COLO668 (cell line): ENCODE results near the gene TSPAN9.
"Not testable (repeated sequence)": the region's sequence is repeated elsewhere in the genome, so short reads cannot be mapped to it uniquely, and the experiment has no call there.

ENCODE experiments used
- DNase-seq: peaks from one replicate; lab custom pipeline; 2025; ENCODE audit not compliant: unreplicated experiment; lab: John Stamatoyannopoulos, UW

TSPAN9 gene

GRCh38 chr12:3043406-3043805, 33.8 kb upstream of the TSPAN9 start:
- no peak for DNase-seq

GRCh38 chr12:3044141-3044630, 33.0 kb upstream of the TSPAN9 start:
- DNase-seq, result no peak

GRCh38 chr12:3045494-3045893, 31.7 kb upstream of the TSPAN9 start:
- no peak for DNase-seq

- DNase-seq, result no peak
Measured at GRCh38 chr12:3045989-3046388, 31.2 kb upstream of the TSPAN9 start.

- no peak for DNase-seq
Measured at GRCh38 chr12:3046441-3047200, 30.6 kb upstream of the TSPAN9 start.

- DNase-seq, result no peak
Measured at GRCh38 chr12:3047961-3048360, 29.2 kb upstream of the TSPAN9 start.

GRCh38 chr12:3048540-3048939, 28.6 kb upstream of the TSPAN9 start:
- no peak for DNase-seq

- DNase-seq, result no peak
Measured at GRCh38 chr12:3049176-3049575, 28.0 kb upstream of the TSPAN9 start.

- DNase-seq, result no peak
Measured at GRCh38 chr12:3049611-3050249, 27.4 kb upstream of the TSPAN9 start.

GRCh38 chr12:3054374-3054773, 22.8 kb upstream of the TSPAN9 start:
- DNase-seq, result no peak

GRCh38 chr12:3055026-3055703, 22.0 kb upstream of the TSPAN9 start:
- no peak for DNase-seq

- no peak for DNase-seq
Measured at GRCh38 chr12:3055704-3056467, 21.3 kb upstream of the TSPAN9 start.

- DNase-seq, result no peak
Measured at GRCh38 chr12:3061059-3061458, 16.1 kb upstream of the TSPAN9 start.

- DNase-seq, result no peak
Measured at GRCh38 chr12:3061501-3062215, 15.5 kb upstream of the TSPAN9 start.

GRCh38 chr12:3065300-3065699, 11.9 kb upstream of the TSPAN9 start:
- no peak for DNase-seq

- not testable (repeated sequence) for DNase-seq
Measured at GRCh38 chr12:3065846-3066245, 11.3 kb upstream of the TSPAN9 start.

- no peak for DNase-seq
Measured at GRCh38 chr12:3069714-3070113, 7.5 kb upstream of the TSPAN9 start.

GRCh38 chr12:3071107-3071506, 6.1 kb upstream of the TSPAN9 start:
- DNase-seq, result no peak

GRCh38 chr12:3071710-3072109, 5.5 kb upstream of the TSPAN9 start:
- DNase-seq, result no peak

GRCh38 chr12:3073438-3074250, 3.5 kb upstream of the TSPAN9 start:
- peak; percentile 54 for DNase-seq
